MV-4-11 (cell line): ENCODE data around the gene TMA7B.
"Not testable (repeated sequence)": the region's sequence is repeated elsewhere in the genome, so short reads cannot be mapped to it uniquely, and the experiment has no call there.

Source experiments
- DNase-seq: peaks from one replicate; lab custom pipeline; 2025; lab: John Stamatoyannopoulos, UW

The TMA7B gene

DNA sequence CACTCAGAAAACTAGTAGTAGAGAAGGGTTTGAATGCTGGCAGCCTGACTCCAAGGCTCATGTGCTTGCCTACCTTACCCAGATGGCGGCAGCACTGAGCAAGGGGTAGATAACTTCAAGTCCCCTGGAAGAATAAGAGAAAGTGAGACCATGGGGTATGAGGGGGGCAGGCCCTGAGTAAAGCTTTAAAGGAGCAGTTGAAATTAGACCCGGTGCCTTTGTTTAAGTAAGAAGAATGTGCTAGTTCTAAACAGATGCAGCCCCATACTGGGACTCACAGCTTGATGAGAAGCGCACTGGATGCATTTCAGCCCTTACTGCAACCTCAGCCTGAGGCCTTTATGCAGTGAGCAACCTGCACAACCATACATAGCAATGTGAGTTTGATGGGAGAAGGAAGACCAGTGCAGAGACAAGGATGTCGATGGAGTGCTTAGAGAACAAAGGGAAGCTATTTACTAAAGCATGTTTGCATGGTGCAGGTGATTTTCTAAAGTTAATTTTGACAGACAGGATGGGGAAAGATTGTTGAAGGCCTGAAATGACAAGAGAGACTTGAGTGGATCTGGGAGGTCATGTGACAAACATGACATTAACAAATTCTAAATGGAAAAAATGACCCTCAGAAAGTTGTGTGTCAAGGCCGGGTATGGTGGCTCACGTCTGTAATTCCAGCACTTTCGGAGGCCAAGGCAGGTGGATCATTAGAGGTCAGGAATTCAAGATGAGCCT lies 27.1 kb upstream of the TMA7B start:
- peak; percentile 40 for DNase-seq

DNA sequence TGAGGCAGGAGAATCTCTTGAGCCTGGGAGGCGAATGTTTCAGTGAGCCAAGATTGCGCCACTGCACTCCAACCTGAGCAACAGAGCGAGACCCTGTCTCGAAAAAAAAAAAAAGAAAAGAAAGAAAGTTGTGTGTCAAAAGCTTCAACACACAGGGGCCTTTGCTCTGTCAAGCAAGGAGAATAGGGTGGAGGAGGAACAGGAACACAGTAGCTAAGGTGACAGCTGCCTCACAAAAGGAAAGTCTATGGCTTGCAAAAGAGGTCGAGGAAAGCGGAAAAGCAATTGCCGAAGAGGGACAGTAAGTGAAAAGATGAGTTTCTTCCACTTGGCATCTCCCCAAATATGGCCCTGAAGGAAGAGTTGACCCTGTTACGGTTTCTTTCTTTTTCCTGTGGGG lies 26.5 kb upstream of the TMA7B start:
- DNase-seq, result no peak

DNA sequence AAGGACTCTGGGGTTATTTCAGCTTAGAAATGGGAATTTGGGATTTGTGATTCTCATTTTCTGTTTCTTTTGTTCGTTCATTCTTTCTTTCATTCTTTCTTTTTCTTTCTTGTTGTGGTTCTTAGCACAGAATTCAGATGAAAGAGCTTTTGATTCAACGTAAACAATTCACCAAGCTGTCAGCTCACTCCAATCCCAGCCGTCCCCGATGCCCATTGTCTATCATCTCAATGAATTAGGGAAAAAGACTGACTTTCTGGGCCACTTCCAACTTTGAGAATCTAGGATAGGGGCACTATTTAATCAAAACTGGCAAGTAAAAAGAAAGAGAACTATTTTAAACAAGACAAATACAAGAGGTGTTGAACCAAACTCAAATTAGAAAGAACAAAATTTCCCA lies 25.1 kb upstream of the TMA7B start:
- DNase-seq, result no peak

DNA sequence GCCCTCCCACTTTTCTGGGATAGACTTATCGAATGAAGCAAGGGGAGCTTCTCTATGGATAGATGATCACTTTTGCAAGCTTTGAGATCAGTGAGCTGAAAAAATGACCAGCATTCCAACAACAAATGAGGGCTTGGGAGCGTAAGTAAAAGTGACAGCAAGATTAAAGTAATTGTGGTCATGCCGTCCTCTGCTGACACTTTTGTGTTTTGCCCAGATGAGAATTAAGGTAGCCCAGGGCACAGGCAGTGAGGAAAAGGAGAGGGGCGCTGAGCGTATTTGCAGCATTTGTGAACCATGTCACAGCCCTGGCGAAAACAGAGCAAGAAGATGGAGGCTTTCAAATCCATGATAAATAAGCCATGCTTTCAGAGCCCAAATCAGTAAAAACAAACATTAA lies 24.6 kb upstream of the TMA7B start:
- no peak for DNase-seq

DNA sequence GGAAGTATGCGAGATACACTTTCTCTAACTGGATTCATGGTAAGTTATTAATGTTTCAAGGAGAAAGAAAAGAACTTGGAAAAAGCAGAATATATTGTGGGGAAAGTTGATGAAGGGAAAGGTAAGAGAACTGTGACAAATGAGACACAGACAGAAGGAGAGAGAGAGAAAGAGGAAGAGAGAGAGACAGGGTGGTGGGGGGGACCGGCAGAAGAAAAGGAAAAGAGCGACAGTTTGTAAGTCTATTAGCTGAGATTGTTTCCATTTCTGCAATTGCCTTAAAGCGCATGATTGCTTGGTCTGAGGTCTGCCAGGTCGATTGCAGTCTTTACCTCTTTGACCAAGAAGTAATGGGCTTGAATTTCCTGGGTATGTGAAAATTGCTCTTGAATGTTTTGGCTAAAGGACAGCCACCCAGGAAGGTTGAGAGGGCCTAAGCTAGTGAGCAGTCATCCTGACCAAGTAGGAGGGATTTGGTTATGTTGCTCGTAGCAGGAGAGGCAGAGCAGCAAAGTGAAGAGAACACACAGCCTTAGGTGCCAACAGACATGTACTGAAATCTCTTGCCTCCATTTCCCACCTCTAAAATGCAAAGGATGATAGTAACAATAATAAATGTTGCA lies 23.6 kb upstream of the TMA7B start:
- peak; percentile 6 for DNase-seq

DNA sequence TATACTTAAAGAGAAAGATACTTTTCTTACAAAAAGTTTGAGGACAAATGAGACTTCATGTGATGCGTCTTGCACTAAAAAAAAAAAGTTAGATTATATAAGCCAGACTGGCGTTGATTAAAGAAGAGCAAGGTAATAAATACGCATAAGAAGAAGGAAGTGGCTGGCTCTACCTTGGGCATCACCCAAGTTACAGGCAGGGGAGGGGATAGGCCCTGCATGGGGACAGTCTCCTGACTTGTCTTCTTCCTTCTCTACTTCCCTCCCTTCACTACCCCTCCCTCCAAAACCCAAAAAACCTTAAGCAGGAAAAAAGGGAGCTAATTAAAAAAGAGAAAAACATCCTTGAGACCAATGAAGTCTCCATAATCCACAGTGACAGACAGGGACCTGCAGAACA lies 22.3 kb upstream of the TMA7B start:
- no peak for DNase-seq

DNA sequence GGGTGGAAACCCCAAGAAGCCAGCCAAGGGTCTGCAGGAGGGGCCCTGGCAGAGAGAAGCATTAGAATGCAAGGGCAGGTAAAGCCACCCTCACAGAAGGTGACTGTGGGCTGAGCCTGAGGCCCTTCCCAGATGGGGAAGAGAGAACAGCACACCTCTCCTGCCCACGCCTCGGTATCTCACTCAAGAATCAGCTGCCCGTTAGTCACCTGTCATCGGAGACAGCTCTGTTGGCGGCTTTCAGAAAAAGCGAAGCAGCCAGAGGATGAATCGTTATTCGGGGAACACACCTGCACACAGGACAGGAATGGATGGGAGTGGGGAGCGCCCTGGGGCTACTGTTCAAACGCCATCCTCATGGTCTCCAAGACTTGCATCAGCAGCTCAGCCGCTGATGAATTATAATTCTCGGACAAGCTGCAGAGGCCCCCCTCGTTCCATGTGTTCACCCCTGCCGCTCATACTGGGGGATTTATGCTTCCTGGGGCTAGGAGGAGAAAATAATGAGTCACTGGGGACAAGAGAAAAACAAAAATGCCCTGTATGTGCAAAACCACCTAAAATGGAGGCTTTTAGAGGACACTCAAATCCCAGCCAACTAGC lies 21.6 kb upstream of the TMA7B start:
- no peak for DNase-seq

DNA sequence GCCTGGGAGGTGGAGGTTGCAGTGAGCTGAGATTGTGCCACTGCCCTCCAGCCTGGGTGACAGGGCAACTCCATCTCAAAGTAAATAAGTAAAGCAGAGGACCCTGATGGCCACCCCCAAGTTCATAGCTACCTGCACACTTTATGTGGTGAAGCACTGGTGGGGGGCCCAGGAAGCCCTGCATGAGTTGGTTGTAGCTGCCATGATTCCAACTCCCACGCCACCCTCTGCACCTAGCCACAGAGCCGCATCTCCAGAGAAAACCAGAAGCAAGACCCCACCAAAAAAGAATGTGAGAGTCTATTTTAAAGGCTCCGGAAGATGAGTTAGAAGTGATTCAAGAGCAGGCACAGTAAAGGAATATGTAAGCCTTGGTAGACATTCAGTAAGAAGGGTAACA lies 20.4 kb upstream of the TMA7B start:
- DNase-seq, result no peak

DNA sequence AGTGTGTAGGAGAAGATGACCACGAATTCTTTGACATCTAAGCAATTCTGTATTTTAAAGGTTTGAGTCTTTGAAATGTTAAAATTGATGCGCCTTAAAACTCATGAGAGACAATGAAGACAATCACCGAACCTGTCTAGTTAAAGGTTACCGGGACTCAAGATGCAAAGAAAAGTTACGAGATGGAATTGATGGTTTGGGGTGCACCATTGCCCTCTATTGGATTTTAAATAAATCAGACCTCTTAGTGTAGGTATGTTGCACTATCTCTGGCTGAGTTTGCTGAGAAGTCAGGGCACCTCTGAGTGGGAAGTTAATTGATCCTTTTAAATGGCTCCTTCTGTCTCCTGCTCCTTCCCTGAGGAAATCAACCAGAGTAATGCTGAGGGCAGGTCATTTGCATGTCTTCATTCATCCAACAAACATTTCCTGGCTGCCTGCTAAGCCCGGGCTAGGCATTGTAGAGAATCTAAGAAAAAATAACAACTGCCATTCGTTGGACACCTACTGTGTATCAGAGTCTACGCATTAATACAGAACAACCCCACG lies 19.4 kb upstream of the TMA7B start:
- no peak for DNase-seq

DNA sequence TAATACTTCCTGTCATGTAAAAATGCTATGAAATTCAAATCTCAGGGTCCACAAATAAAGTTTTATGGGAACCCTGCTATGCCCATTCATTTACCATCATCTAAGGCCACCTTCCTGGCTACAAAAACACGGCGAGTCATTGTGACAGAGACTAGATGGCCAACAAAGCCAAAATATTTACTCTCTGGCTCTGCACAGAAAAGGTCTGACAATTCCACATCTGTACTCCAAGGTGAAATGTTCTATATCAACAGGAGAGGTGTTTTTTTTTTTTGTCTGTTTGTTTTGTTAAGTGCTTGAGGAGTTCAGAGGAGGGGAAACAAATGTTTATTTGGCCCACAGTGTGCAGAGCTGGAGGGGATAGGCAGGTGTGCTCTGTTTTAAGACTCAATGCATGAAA lies 18.6 kb upstream of the TMA7B start:
- no peak for DNase-seq

DNA sequence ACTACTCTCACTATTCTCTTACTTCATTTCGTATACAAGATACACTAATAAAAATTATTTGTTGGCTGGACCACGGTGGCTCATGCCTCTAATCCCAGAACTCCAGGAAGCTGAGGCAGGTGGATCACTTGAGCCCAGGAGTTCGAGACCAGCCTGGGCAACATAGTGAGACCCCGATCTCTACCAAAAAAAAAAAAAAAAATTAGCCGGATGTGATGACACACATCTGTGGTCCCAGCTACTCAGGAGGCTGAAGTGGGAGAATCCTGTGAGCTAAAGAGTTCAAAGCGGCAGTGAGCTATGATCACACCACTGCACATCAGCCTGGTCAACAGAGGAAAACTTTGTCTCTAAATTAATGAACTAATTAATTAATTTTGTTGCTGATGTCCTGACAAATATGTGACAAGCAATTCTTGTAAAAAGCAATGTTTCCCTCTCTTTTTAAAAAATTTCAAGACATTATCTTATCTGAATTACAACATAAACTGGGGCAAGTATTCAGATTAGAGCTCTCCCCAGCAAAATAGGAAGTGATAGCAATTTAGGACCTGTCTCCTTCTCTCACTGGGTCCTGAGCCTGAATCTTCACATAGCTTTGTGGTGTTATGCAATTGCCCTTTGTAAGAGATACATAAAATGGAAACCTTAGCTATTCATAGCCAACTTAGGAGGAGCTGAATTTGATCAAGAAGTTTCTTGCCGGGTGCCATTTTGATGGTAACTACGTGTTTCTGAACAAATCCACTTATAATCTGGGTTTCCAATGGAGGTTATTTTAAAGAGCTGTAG lies 17.6 kb upstream of the TMA7B start:
- peak; percentile 95 for DNase-seq

DNA sequence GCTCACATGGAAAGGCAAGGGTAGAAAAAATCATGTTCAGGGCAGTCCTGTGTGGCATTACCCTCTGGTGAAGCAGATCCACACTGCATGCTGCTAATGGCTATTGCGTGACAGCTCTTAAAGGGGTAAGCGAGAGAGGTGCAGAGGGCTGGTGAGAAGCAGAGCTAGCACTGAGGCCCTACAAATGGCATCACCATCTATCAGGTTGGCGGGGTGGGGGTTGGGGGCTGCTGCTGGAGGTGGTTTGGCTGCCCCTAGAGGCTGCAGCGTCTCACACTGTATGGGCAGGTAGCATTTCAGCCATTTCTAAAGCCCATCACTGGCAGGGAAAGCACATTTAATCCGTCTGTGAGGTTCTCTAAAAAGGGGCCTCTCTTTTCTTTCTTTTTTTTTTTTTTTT lies 16.9 kb upstream of the TMA7B start:
- DNase-seq, result no peak

DNA sequence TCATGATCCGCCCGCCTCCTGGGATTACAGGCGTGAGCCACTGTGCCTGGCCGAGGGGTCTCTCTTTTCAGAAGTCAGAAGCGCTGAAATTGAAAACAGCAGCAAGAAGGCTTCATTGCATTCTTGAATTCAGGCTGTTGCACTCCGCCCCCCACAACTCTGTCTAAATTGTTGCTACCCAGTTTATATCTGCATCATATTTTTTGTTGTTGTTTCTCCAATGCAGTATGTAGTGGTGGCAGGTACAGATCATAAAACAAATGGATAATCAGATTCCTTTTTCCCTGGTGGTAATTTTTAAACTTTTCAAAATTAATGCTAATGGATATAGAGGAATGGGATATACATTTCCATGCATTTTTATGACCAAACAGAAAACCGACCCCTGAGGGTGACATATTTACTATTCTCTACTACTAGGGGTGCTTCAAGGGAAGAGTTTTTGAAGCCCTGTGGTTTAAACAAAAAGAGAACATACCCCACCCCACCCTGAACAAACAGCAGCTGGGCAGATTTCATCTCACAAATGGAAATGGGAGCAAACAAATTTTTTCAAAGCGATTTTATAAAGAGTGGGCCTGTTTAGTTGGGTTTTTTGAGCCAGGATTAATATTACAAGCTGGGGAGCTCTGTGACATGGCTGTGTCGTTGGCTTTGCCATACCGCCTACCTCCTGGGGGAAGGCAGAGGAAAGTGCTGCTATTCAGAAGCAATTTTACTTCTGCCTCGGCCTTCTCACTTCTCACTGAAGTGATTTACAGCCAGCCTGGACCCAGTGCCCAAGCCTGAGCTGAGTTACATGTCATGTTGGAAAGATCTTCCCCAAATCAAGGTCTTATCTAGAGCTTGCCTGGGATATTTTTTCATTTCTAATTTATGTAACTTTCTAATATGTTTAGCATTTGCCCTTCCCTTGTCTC lies 16.0 kb upstream of the TMA7B start:
- DNase-seq, result no peak

DNA sequence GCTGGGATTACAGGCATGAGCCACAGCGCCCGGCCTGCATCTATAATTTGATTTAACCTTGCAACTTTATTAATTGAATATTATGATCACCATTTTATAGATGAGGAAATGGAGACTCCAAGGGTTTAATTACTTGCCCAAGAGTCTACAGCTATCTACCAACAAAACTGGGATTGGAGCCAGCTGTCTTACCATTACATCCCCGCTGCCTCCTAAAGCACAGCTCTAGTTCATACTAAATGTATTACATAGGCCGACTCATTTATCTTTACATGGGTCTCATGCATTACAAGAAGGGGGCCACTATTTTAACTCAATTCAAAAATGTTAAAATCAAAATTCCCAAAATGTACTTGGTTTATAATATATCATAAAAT lies 14.1 kb upstream of the TMA7B start:
- no peak for DNase-seq

DNA sequence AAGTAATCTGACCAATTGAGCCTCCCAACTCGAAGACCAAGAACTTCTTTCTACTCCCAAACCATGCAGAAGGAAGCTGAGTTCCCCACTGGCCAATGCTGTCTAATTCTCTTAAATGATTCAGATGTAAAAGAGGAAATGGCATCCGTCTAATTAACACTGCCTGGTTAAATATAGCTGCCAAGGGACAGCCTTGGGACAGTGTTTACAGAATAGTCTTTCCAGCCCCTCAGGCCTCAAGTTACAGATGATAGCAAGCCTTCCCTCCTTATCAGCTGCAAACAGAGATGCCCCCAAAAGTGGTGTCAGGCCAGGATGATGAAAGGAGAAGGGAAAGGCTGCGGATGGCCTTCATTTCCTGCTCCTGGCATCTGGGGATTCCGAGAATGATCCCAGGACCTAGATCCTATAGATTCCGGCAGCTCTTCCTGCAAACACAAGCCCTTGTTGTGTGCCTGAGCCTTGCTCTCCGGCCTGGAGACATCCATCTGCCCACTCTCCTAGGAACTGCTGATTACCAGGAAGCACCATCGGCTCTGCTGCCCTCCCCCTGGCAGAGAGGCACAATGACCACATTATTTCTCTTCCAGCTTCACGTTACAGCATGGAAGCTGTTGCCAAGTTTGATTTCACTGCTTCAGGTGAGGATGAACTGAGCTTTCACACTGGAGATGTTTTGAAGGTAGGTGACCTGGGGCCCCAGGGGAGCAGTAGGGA lies 13.5 kb upstream of the TMA7B start:
- DNase-seq, result peak; percentile 89

DNA sequence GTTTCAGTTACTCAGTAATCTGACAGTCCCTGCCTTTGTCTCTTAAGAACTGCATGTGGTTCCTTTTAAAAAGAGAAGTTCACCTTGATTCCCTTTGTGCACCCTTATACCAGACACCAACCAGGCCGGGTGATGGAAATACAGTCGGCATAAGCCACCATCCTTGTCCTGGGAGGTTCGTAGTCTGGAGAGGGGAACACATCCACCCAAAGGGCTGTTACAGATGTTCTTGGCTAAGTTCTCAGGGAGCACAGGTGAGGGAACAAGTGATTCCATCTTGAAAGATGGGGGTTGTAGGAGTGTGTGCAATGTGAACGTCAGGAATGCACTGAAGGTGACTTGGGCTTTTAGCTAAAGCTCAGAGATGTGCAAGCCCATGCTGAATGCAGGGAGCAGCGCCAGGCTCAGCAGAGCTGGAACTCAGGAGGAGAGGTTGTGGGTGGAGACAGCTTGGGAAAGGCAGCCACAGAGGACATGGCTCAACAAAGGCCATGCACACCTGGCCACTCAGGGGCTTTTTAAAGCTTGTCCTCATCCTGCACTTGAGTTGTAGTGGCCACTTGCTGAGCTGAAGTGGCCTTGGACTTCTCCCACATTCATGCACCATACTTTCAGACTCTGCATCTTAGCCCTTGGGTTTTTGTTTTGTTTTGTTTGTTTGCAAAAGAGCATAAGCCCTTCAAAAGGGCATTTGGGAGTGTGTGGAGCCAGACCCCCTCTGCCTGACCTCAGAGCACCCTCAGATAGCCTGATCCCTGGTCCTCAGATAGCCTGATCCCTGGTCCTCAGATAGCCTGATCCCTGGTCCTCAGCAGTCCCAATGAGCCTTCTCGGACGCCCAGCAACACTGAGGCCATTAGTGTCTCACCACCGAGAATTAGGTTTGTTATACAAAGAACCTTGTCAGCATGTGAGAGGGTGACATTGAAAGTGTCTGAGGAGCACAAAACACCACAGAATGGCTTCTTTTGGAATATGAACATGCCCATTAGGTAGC lies 12.7 kb upstream of the TMA7B start:
- no peak for DNase-seq

DNA sequence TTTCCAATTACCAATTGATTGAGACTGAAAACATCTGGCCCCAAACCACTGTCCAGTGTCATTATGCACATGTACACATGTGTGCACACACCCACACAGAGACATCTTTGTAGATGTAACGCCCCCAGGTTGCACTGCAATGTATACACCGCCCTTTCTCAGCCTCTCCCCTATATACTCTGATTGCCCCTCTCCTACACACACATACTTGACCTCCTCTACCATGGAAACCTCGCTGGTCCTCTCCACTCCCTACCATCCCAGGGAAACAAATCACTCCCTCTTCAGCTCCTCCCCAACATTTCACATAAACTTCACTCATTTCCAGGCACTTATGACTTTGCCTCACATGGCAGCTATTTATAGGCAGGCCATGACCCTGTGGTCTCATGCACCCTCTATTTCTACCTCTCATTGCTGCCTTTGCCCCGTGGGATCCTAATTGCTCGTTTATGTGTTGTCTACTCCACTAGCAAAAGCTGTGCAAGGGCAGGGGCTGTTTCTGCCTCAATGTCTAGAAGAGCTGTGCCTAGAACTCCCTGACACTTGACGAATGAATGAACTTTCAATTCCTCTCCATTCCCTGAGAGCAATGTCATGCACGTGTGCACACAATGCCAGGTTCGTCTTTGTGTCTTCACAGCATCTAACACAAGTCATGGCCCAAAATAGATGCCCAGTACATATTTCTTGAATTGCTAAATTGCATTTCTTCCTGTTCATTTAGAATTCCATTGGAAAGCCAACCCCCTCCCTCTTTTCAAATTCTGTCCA lies 10.0 kb upstream of the TMA7B start:
- DNase-seq, result no peak

DNA sequence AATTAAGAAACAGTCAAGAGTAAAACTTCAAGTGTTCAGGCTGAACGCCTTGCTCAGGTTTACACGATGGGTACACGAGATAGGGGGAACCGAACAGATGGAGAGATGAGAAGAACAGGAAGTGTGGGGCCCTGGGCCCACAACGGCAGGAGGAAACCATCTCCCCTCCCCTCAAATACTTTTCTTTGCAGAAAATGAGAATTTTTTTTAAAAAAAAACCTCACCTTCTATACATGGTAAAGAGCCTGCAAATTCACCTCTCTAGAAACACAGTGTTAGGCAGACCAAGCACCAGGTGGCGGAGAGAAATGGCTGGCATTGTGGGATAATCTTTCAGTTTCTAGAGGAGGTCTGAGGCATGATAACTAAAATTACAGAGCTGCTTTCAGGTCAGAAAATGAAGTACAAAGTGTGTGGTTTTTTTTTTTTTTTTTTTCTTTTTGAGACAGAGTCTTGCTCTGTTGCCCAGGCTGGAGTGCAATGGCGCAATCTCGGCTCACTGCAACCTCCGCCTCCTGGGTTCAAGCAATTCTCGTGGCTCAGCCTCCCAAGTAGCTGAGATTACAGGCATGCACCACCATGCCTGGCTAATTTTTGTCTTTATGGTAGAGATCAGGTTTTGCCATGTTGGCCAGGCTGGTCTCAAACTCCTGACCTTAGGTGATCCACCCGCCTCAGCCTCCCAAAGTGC lies 8.4 kb upstream of the TMA7B start:
- DNase-seq, result not testable (repeated sequence)
